IPS-NIHi11 (cell line): Measurements from ENCODE around the gene RASA3.

Source experiments
- DNase-seq: peaks from one replicate; pipeline ENCODE4 v3.0.0; 2012; ENCODE audit warnings: mixed read lengths, low spot score

RASA3 gene

GRCh38 chr13:114035186-114035582 is 97.2 kb downstream of the RASA3 start:
- DNase-seq: no peak

- no peak for DNase-seq
Observed at GRCh38 chr13:114034481-114034891, 97.9 kb downstream of the RASA3 start.

DNA sequence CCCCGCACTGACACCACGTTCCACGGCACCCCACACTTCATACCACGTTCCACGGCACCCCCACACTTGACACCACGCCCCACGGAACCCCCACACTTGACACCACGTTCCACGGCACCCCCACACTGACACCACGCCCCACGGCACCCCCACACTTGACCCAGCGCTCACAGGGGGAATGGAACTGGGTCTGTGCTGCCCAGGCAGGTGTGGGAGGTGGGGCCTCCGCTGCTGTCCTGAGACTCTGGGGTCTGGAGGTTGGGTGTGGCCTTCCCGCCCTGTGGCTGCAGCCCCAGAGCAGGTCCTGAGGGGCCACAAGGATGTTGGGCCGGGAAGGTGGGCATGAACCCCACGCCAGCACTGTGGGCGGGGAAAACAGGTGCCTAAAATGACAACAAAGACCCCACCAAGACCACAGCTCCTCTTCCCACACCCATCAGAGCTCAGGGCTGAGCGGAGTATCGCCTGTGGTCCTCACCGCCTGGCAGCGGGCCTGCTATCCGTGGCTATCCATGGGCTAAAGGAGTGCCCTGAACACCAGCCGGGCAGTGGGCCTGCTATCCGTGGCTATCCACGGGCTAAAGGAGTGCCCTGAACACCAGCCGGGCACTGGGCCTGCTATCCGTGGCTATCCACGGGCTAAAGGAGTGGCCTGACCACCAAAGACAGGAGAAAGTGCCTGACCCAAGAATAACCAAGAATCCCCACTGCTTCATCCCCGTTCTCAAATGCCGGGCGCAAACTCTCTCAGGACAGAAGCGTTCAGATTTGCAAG is 98.7 kb downstream of the RASA3 start:
- DNase-seq: no peak

DNA sequence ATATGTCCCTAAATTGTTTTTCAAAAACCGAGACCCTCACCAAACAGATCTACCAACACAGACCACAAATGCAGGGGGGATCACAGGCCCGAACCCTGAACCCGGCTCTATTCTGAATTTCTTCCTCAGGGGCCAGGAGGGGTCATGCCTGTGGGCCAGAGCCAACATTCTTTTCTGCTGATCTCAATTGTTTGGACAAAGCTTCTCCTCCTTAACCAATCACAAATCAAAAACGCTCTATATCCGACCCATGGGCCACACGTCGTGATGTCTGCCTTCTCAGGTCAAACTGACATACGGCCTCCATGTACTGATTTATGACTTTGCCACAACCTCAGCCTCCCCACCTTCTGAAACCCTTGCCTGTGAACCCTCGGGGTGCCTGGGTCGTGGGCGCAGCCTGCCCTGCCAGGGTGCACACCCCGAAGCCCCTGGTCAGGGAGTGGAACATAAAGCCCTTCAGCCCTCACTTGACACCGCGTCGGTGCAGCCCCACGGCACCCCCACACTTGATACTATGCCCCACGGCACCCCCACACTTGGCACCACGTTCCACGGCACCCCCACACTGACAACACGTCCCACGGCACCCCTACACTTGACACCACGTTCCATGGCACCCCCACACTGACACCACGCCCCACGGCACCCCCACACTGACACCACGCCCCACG is 100.2 kb downstream of the RASA3 start:
- no peak for DNase-seq

DNA sequence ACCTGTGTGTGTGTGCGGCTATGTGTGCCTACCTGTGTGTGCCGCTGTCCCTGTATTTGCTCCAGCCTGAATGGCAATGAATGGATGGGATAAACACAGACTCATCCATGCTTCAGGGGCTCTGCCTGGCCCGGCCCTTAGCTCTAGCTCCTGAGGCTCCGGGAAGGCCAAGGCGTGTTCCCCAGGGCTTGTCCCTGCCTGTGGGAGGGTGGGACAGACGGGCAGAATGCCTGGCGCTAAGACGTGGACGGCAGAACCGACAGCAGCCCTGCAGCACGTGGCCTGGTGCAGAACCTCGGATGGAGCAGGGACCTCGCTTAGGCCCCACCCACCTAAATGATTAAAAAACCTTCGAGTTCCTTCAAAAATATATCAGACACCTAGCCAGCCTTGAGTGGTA is 100.8 kb downstream of the RASA3 start:
- DNase-seq: no peak

GRCh38 chr13:114030666-114031610 is 101.5 kb downstream of the RASA3 start:
- no peak for DNase-seq

DNA sequence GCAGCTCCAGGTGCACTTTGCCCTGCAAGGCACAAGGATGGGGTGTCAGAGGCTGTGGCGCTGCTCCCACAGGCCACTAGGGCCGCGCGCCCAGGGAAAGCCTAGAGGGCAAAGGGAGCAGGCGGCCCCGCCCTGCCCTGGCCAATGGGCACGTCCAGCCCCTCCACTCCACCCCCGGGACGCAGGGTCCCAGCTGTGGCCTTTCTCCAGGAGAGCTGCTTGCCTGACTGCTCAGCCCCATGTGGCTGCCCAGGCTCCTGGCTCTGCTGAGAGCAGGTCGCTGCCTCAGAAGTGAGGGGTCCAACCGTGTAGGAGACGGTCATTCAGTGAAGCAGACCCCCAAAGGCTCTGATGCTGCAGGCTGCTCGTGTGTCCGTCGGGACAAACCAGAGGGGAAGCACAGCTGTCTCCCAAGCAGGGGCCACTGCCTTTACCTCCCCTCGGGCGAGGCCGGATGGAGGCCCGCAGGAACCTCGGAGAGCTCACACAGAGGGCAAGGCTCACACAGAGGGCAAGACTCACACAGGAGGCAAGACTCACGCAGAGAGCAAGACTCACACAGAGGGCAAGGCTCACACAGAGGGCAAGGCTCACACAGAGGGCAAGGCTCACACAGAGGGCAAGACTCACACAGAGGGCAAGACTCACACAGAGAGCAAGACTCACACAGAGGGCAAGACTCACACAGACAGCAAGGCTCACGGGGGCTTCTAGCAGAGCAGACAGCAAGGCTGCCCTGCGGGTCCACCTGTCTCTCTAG is 102.4 kb downstream of the RASA3 start:
- DNase-seq: no peak

GRCh38 chr13:114027826-114028225 is 104.6 kb downstream of the RASA3 start:
- DNase-seq: no peak

DNA sequence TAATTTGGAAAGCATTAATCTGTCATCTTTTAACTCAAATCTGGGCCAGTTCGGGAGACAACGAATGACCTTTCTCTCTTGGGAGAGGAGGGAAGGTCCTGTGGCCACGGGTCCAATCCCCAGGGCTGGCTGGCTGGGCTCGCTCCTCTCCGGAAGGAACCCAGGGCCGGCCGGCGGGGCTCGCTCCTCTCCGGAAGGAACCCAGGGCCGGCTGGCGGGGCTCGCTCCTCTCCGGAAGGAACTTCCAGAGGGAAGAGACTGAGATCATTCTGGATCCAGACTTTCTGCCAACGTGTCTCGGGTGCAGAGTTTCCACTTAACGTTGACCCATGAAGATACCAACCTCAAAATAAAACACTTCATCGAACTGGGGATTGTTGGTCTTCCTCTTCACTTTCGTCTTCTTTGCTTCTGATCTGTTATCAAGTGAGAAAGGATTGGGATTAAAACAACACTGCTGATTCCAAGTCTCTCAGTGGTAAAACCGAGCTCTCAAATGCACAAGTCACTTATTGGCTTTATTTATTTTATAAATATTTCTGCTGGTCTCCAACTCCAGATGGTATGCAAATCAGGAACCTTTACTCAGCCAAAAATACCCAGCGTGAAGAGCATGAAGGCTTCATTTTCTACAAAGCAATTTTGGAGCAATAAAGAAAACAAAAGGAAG is 105.2 kb downstream of the RASA3 start:
- DNase-seq: no peak

DNA sequence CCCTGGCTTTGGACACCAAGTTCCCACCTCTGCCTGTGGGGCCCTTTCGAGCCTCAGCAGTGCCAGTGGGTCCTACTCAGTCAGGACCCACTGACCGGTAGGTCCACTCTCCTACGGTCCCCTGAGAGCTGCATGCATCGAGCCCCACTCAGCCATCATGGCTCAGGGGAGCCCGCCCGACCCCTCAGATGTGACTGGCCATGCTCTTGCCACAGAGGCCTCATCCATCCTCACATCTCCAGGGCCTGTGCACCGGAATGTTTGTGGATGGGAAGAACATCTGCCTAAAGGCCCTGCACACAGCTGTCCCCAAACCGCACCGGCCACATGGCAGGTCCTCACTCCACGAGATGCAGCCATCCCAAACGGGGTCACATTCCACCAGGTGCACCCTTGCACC is 105.9 kb downstream of the RASA3 start:
- DNase-seq: no peak

DNA sequence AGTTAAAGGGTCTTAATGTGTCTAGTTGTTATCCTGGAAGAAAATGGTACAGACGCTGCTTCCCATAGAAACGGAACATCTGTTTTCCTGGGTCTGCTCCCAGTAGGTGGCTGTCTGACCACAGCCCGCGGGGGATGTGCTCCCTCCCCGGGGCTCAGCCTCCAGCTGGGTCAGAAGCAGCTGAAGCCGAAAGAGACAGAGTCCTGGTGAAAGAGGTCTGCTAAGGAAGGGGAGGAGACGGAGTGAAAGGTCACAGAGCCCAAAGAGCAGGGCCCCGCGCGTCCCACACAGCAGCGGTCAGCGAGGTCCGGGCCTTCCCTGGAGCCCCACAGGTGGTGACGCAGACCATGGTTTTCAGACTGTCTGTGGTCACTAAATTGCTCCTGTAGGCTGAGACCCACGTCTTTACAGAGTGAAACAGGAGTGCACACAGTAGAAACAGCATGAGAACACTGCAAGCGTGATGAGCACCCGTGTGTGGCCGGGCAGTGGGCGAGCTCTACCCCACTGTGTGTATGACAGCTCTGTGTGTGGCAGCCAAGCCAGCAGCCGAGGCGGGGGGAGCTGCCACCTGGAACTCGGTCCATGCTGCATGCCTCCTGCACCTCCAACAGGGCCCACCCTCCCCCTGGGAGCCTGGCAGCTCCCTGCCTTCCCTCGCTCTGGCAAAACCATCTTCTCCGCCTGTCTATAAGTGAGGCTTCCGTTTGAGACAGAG is 106.5 kb downstream of the RASA3 start:
- DNase-seq: no peak

DNA sequence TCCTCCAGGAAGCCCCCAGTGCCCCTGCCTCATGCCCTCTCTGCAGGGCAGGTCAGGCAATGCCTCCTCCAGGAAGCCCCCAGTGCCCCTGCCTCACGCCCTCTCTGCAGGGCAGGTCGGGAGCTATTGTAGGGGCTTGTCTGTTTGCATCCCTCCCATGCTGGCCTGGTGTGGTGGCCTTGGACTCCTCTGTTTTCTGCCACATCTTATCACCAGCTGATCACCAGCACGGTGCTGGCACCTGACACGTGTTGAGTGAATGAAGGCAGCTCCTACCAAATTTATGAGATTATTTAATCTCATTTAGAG is 107.1 kb downstream of the RASA3 start:
- DNase-seq: no peak

DNA sequence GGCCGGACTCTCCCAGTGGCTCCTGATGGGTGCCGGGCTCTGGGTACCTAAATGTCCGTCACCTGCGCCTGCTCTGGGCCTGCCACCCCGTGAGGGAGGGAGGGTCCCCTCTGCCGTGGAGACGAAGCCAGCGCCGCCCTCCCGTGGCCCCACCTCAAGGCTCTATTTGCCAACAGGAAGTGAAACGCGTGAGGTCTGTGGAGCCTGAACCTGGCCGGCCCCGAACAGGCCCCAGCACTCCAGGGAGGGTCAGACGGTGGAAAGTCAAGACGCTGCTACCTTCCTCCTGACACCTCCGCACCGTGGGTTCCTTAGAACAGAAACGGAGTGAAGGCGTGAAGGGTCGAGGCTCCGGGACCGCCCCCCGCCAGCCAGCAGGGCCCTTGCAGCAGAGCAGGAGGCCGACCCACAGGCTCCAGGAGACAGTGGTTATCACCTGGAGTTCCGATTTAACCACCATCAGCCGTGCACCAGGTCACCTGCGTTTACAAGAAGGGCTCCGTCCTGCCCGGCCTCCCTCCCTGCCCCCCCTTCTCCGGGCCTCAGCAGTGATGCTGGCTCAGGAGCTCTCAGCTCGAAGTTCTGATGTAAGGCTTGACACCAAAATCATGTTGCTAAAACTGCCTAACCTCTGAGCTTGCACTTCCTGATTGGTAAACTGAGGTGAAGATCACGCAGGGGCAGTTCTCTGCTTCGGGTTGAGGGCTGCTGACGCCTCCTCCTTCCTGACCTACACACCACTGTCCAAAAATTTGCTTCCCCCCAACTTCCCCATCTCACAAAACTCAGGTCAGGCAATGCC is 107.6 kb downstream of the RASA3 start:
- DNase-seq: no peak

DNA sequence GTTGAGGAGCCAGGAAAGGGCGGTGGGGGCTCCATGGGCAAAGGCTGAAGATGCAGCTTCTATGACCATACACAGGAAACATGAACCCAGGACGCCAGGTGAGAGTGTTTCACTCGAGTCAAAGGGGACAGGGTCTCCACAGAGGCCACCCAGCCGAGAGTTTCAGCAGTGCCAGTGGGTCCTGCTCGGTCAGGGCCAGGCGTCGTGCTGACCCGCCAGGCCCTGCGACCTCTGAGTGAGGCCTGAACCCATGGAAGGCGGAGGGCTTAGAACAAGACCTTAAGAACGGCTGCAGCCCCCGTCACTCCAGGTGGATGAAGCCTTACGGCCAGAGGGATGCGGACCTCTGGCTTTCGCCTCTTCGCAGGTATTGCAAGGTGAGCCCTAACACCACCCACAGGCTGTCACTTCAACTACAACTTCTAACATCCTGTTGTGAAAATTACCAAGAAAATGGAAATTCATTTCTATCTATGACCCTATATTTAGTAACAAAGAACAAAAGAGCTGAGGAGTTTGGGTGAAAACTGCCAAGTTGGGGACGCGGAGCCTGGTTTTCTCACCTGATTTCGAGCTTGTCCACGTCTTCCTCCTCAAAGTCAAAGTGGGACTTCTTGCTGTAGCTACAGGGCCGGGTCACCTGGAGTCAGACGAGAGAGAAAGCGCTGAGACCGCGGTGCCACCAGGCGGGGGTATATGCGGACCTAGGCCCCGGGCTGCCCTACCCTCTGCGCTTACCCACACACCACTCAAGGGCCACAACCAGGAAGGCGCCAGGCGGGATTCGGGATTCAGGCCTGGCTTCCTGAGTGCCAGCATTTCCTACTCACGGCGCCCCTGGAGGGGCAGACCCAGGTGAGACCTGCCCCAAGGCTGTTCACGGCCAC is 108.5 kb downstream of the RASA3 start:
- DNase-seq: no peak

DNA sequence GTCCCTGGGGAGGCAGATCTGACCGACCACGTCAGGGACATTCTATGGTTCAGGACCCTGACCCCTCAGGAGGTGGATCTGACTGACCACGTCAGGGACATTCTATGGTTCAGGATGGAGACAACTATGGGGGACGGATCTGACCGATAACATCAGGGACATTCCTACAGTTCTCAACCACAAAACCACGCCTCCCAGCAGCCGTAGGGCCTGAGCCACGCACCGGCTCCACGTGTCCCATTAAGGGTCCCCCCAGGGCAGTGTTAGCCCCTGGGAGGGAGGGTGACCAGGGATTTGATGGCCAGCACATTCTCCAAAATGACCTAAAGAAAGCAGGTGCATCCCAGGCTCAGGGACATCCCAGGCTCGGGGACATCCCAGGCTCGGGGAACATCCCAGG is 109.5 kb downstream of the RASA3 start:
- no peak for DNase-seq

DNA sequence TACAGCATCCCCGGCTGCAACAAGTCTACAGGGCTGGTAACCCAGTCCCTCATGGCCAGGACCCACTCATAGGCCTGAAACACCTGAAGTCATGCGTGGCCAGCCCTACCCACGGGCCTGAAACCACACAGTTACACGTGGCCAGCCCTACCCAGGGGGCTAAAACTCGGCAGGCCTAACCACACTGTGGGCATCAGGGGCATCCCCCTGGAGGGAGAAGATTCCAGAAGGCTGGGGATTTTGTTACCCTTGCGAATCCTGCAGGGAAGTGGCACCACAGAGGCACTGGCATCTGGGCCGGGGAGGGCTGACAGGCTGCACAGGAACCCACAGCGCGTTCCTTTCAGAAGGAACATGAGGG is 110.1 kb downstream of the RASA3 start:
- no peak for DNase-seq

GRCh38 chr13:114021464-114022308 is 110.7 kb downstream of the RASA3 start:
- DNase-seq: no peak
